Lower lobe of right lung (tissue), 2 donors: ENCODE results near the gene STRIT1. TPM values are rescaled to one million over a fixed set of nuclear protein-coding genes. Genes with fewer than 3 reads are reported as not detected.
A peak's percentile ranks its signal among the peaks of the same experiment; 100 is the strongest.

Experiments used
- ATAC-seq, 2 donors: fragments of 200-7000 bp; cut with Tn5 transposase; one replicate each; pipeline ENCODE4 v1.9.1; 2020 to 2022; ENCODE audit warnings: mild to moderate bottlenecking in 2 of 2, moderate library complexity in 2 of 2
- DNase-seq: peaks from one replicate; pipeline ENCODE4 v3.0.0-alpha.2; 2020
- H3K27ac ChIP-seq: fragments of 200-600 bp; one replicate; pipeline ENCODE4 v1.8.0; 2022
- H3K27me3 ChIP-seq: fragments of 200-600 bp; one replicate; pipeline ENCODE4 v1.8.0; 2022; ENCODE audit warnings: low read depth
- H3K36me3 ChIP-seq: fragments of 200-600 bp; one replicate; pipeline ENCODE4 v1.8.0; 2022; ENCODE audit warnings: mild to moderate bottlenecking
- H3K4me1 ChIP-seq: fragments of 200-600 bp; one replicate; pipeline ENCODE4 v1.8.0; 2022
- H3K4me3 ChIP-seq: fragments of 200-600 bp; one replicate; pipeline ENCODE4 v1.8.0; 2022; ENCODE audit warnings: mild to moderate bottlenecking
- H3K9me3 ChIP-seq: fragments of 200-600 bp; one replicate; pipeline ENCODE4 v1.8.0; 2022
- intact Hi-C: fragments of 100-400 bp; cut with DNase I; formaldehyde crosslinking; loops from one replicate; pipeline ENCODE4 v1.11.0; 2022
- total RNA-seq: library from RNA; stranded (reverse); fragmentation: NEBNext Ultra II Directional; extraction: Animal tissue kit (Norgen Biotek cat#: 25700); gene quantifications from one replicate; pipeline ENCODE4 v1.2.1, GENCODE V29; 2021
- TF ChIP-seq, protein P1 (sequence below): fragments of 200-600 bp; IDR thresholded peaks from one replicate; pipeline ENCODE4 v1.8.0; 2022; ENCODE audit warnings: antibody characterized with exemption, mild to moderate bottlenecking
- donor health status: DM: no; HTN: yes; CAD: no; lungs with severe emphysema.

STRIT1 gene
- total RNA-seq, 1 donor from 2014 or later, result not detected

DNA sequence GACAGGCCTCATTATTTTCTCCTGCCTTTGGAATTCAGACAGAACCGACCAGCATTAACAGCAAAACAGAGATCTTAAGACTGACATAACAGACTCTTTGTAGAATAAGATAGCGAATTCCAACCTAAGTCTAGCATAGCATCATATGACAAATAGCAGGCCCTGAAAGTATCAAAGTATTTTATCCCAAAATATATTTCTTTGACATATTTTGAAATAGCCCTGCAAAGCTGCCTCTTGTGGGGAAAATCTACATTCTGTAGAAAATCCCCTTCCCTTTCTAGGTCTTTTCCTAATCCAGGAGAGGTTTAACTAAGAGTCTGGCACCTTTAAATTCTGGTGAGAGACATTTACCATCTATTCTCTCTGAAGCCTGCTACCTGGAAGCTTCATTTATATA, 34.4 kb upstream of the STRIT1 start:
- Histone ChIP-seq H3K4me3 (no peak overlapping the region), H3K4me1 (no peaks in the 10 kb centered on the region), H3K36me3 (no peaks in the 10 kb centered on the region), H3K9me3 (no peaks in the 10 kb centered on the region), H3K27ac (no peak overlapping the region), H3K27me3 (no peaks in the 10 kb centered on the region)
- DNase-seq (no peak), ATAC-seq (no peak)
- intact Hi-C loops, result loop anchor here (10.0 kb wide), 1 partner anchor 563 kb away; no protein-coding TSS in a partner anchor
- TF ChIP-seq, protein P1, sequence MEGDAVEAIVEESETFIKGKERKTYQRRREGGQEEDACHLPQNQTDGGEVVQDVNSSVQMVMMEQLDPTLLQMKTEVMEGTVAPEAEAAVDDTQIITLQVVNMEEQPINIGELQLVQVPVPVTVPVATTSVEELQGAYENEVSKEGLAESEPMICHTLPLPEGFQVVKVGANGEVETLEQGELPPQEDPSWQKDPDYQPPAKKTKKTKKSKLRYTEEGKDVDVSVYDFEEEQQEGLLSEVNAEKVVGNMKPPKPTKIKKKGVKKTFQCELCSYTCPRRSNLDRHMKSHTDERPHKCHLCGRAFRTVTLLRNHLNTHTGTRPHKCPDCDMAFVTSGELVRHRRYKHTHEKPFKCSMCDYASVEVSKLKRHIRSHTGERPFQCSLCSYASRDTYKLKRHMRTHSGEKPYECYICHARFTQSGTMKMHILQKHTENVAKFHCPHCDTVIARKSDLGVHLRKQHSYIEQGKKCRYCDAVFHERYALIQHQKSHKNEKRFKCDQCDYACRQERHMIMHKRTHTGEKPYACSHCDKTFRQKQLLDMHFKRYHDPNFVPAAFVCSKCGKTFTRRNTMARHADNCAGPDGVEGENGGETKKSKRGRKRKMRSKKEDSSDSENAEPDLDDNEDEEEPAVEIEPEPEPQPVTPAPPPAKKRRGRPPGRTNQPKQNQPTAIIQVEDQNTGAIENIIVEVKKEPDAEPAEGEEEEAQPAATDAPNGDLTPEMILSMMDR, result no peak

DNA sequence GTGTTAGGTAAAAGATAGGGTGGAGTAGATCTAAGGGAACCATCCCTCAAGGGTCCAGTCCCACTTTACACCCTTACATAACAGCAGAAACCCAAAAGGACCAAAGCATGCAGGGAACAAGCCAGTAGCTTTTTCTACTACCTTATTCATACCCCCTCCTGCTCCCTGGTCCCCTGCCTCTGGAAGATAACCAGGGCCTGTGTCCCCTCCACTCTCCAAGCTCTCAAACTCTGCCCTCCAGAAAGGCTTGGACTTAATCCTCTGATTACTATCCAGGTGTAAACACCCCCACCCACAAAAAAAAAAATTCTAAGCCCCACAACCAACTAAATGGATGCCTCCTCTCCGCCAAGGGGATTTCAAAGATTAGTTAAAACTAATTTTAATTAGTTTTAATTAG, 33.9 kb upstream of the STRIT1 start:
- no peaks in the 10 kb centered on the region for H3K4me1 ChIP-seq
- no peaks in the 10 kb centered on the region for H3K27me3 ChIP-seq
- H3K27ac ChIP-seq, result no peak overlapping the region
- H3K4me3 ChIP-seq, result no peak overlapping the region
- no peak for DNase-seq
- TF ChIP-seq, protein P1, result no peak
- ATAC-seq, result no peak
- intact Hi-C loops, result loop anchor here (10.0 kb wide), 1 partner anchor 563 kb away; no protein-coding TSS in a partner anchor
- no peaks in the 10 kb centered on the region for H3K9me3 ChIP-seq
- no peaks in the 10 kb centered on the region for H3K36me3 ChIP-seq

DNA sequence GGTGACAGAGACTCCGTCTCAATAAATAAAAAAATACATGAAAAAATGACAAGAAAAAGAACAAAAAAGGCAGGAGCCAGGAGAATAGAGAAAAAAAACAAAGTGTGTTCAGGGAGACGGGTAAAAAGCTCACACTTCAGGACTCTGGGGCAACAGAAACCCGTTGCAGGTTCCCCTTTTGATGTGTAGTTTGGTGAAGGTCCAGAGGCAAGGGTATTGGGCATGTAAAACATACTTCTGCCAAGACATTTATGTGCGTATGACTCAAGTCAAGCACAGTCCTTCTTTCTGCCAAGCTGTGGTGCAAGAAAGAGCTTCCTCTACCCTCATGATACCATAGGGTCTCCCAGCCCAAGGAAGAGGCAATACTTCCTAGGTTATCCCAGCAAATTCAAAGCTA, 33.4 kb upstream of the STRIT1 start:
- H3K4me1 ChIP-seq, result no peaks in the 10 kb centered on the region
- H3K27ac ChIP-seq, result no peak overlapping the region
- H3K4me3 ChIP-seq, result no peak overlapping the region
- no peak for DNase-seq
- ATAC-seq, result no peak
- no peaks in the 10 kb centered on the region for H3K36me3 ChIP-seq
- TF ChIP-seq, protein P1, result no peak
- H3K27me3 ChIP-seq, result no peaks in the 10 kb centered on the region
- no peaks in the 10 kb centered on the region for H3K9me3 ChIP-seq
- intact Hi-C loops, result loop anchor here (10.0 kb wide), 1 partner anchor 562 kb away; no protein-coding TSS in a partner anchor

DNA sequence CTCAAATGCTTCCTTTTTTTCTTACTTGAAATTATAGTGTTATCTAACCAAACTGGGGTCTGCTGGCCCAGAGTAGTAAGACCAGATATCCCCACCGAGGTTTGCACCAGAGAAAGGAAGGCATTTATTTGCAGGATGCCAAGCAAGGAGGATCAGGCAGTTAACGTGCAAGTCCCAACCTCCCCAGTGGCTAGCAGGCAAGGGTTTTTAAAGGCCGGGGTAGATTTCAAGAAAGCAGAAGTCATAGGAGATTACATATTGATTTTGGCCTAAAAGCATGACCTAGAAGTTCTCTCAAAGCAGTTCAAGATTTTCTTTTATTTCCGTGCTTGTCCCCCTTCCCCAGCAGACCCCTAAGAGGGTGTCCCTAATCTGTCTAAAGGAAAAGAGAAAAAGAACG, 32.8 kb upstream of the STRIT1 start:
- no peaks in the 10 kb centered on the region for H3K27me3 ChIP-seq
- no peak for ATAC-seq
- TF ChIP-seq, protein P1, result no peak
- DNase-seq, result no peak
- H3K4me1 ChIP-seq, result no peaks in the 10 kb centered on the region
- H3K27ac ChIP-seq, result no peak overlapping the region
- intact Hi-C loops, result loop anchor here (10.0 kb wide), 1 partner anchor 561 kb away; no protein-coding TSS in a partner anchor
- H3K9me3 ChIP-seq, result no peaks in the 10 kb centered on the region
- no peaks in the 10 kb centered on the region for H3K36me3 ChIP-seq
- no peak overlapping the region for H3K4me3 ChIP-seq

DNA sequence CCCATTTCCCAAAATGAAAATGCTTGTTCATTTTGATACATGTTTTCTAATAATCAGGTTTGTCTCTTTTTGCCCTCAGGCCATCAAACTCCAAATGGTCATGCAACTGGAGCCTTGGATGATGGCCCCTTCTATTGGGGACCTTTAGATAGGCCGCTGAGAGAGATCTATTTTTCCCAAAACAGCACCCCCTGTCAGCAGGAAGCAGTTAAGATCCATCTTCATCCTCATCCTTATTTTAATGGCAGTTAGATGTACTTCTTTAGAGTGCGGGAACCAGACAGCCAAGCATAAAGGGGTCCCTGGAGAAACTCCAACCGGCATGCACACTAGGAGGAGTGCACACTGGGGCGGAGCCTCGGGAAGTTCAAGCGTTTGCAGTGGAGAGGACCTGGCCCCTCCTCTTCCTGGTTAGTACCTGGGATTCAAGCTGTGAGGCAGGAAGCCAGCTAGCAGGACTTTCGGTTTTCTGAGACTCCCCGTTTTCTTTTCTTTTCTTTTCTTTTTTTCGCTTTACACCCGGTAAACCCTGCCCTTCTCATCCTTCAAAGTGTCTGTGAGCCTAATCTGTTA, 31.9 kb upstream of the STRIT1 start:
- Histone ChIP-seq H3K4me1 (no peaks in the 10 kb centered on the region), H3K36me3 (no peaks in the 10 kb centered on the region), H3K4me3 (no peak overlapping the region), H3K27me3 (no peaks in the 10 kb centered on the region), H3K9me3 (no peaks in the 10 kb centered on the region), H3K27ac (no peak overlapping the region)
- TF ChIP-seq, protein P1, result no peak
- intact Hi-C loops, result loop anchor here (10.0 kb wide), 1 partner anchor 561 kb away; no protein-coding TSS in a partner anchor
- ATAC-seq, result peak; percentile 50 to 64
- DNase-seq, result peak; percentile 47
